Upper lobe of left lung (tissue), 6 donors: ENCODE data around the gene CEACAM20. TPM values are rescaled to one million over a fixed set of nuclear protein-coding genes. Genes with fewer than 3 reads are reported as not detected.

Experiments used
- ATAC-seq, 2 donors: fragments of 200-7000 bp; cut with Tn5 transposase; one replicate each; pipeline ENCODE4 v1.9.1; 2022; ENCODE audit warnings: mild to moderate bottlenecking in 2 of 2, moderate library complexity in 2 of 2; ENCODE audit not compliant: low FRiP score in 2 of 2
- DNase-seq, 2 donors: peaks; one replicate each; pipeline ENCODE4 v3.0.0-alpha.2; 2019 to 2020
- H3K27ac ChIP-seq, 4 donors: fragments of 200-600 bp; sonication (generic); one replicate each; pipeline ENCODE4 v1.5.1; 2016 to 2019
- H3K27me3 ChIP-seq, 4 donors: fragments of 200-600 bp; sonication (generic); one replicate each; pipeline ENCODE4 v1.5.1; 2017 to 2019
- H3K36me3 ChIP-seq, 4 donors: fragments of 200-600 bp; sonication (generic); one replicate each; pipeline ENCODE4 v1.5.1; 2016 to 2019
- H3K4me1 ChIP-seq, 4 donors: fragments of 200-600 bp; sonication (generic); one replicate each; pipeline ENCODE4 v1.5.1; 2018 to 2019
- H3K4me3 ChIP-seq, 4 donors: fragments of 200-600 bp; sonication (generic); one replicate each; pipeline ENCODE4 v1.5.1; 2017 to 2019; ENCODE audit warnings: mild to moderate bottlenecking in 2 of 4, moderate library complexity in 1 of 4
- H3K9me3 ChIP-seq, 4 donors: fragments of 200-600 bp; sonication (generic); one replicate each; pipeline ENCODE4 v1.5.1; 2018 to 2019
- CTCF ChIP-seq, 6 experiments: fragments of 450-650 bp in 4 of 6; fragments of 200-600 bp in 2 of 6; sonication (generic) in 2 of 6; IDR thresholded peaks; one replicate each; pipeline ENCODE4 v1.5.1; 2016 to 2019; ENCODE audit warnings: antibody characterized with exemption in 6 of 6
- EP300 ChIP-seq, 4 donors: sonication (generic); formaldehyde crosslinking; IDR thresholded peaks; one replicate each; pipeline ENCODE4 v1.5.1; 2017; ENCODE audit warnings: antibody characterized with exemption in 4 of 4, control low read depth in 2 of 4
- POLR2A ChIP-seq, 4 donors: fragments of 450-650 bp; IDR thresholded peaks; one replicate each; pipeline ENCODE4 v1.5.1; 2016 to 2017; ENCODE audit warnings: antibody characterized with exemption in 4 of 4, mild to moderate bottlenecking in 2 of 4
- POLR2AphosphoS5 ChIP-seq, 2 donors: sonication (generic); formaldehyde crosslinking; IDR thresholded peaks; one replicate each; pipeline ENCODE4 v1.5.1; 2017; ENCODE audit warnings: antibody characterized with exemption in 2 of 2
- WGBS, 2 donors: methylation state at CpG; one replicate each; pipeline ENCODE4 v1.1.5; 2017 to 2018; 5-methylcytosine and 5-hydroxymethylcytosine counted together
- total RNA-seq, 6 donors: library from RNA; depleted of rRNA in 4 of 6; stranded (reverse); fragments of >200 nt in 4 of 6; gene quantifications; one replicate each; pipeline versions ENCODE4 v1.1.0 to v1.2.1, GENCODE V29; 2016 to 2021
- donor health status: DM: no; HTN: no; CAD: no; lungs with moderate emphysema.
- donor health status: DM: no; HTN: yes; CAD: no; lungs with severe emphysema.

Gene CEACAM20
- total RNA-seq, 6 donors from 2014 or later, result not detected

DNA sequence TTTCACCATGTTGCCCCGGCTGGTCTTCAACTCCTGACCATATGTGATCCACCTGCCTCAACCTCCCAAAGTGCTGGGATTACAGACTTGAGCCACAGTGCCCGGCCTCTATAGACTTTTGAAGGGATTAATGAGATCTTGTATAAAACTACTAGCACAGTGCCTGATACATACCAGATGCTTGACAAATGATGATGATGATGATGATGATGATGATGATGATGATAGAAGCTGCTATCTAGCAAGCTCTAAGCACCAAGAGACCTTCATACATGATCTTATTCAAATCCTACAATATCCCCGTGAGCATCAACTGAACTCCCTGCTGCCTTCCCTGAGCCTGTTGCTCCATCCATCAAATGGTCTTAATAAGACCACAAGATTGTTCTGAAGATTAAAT is 14.4 kb downstream of the CEACAM20 start:
- ATAC-seq (no peak), DNase-seq (no peak)
- Histone ChIP-seq H3K4me1 (no peaks in the 10 kb centered on the region), H3K27me3 (no peaks in the 10 kb centered on the region), H3K4me3 (no peak overlapping the region), H3K36me3 (no peaks in the 10 kb centered on the region), H3K27ac (no peak overlapping the region), H3K9me3 (no peaks in the 10 kb centered on the region)
- TF ChIP-seq CTCF (IDR thresholded peaks at IDR 0.05), result no peak
- no peak for TF ChIP-seq POLR2AphosphoS5 (IDR thresholded peaks at IDR 0.05)
- no peak for TF ChIP-seq EP300 (IDR thresholded peaks at IDR 0.05)
- no peak for TF ChIP-seq POLR2A (IDR thresholded peaks at IDR 0.05)
- 80 to 86% methylated on average over 3 of the region's 3 CpGs for WGBS, 2 donors

DNA sequence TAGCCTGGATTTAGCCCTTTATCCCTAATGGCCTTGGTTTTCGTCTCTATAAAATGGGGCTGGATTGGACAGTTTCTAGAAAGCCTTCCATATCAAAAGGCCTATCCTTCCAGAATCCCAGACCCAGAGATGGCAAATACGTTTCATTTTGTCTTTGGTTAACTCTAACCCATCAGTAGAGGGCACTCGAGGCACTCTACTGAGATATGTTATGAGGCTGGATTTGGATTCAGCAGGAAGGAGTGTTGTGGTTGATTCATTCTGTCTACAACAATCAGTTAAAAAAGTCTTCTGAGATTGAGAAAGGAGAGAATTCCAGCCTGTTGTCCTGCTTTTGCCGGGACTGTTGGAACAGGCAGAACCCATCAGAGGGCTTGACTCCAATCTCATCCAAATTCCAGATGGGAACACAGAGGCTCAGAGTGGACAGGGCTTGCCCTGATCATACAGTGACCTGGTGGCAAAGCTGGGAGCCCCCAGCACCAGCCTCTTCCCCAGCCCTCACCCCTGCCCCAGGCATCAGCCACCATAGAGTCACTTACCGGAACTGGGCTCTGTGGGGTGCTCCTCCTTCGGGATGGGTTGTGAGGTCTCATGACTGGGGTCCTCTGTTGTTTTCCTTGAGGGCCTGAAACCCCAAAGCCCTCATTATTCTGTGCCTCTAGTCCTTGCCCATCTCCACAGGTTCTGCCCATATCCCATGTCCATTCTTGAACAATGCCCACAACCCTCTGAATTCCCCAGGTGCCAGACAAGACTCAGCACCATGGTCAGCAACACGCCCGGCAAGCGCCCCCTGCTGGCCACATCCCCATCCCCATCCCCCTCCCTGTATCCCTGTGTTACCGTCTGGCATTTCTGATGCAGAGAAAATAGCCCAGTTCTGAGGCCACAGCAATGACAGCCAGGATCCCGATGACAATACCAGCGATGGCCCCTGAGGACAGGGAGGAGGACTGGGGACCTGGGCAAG is 16.9 kb downstream of the CEACAM20 start:
- Histone ChIP-seq H3K27me3 (no peaks in the 10 kb centered on the region), H3K9me3 (no peaks in the 10 kb centered on the region), H3K4me1 (no peaks in the 10 kb centered on the region), H3K4me3 (no peak overlapping the region), H3K27ac (no peak overlapping the region), H3K36me3 (no peaks in the 10 kb centered on the region)
- TF ChIP-seq POLR2AphosphoS5 (IDR thresholded peaks at IDR 0.05) (no peak), CTCF (IDR thresholded peaks at IDR 0.05) (peak in 1 of 6 experiments; percentile 17), EP300 (IDR thresholded peaks at IDR 0.05) (no peak)
- WGBS, 2 donors, result 33 to 38% methylated on average over 12 of the region's 12 CpGs
- DNase-seq, result peak in 1 of 2 donors; percentile 67
- no peak for ATAC-seq

- Histone ChIP-seq H3K27ac (no peak overlapping the region), H3K36me3 (no peaks in the 10 kb centered on the region), H3K4me1 (no peaks in the 10 kb centered on the region), H3K9me3 (peaks cover 0 to 5% (median 1%) of the 10 kb centered on the region in 4 donors), H3K27me3 (no peaks in the 10 kb centered on the region), H3K4me3 (no peak overlapping the region)
- no peak for TF ChIP-seq POLR2A (IDR thresholded peaks at IDR 0.05)
- no peak for TF ChIP-seq POLR2AphosphoS5 (IDR thresholded peaks at IDR 0.05)
- no peak for TF ChIP-seq CTCF (IDR thresholded peaks at IDR 0.05)
- no peak for TF ChIP-seq EP300 (IDR thresholded peaks at IDR 0.05)
- ATAC-seq, result no peak
- no peak for DNase-seq
Observed at GRCh38 chr19:44509478-44509877, 20.0 kb downstream of the CEACAM20 start.

DNA sequence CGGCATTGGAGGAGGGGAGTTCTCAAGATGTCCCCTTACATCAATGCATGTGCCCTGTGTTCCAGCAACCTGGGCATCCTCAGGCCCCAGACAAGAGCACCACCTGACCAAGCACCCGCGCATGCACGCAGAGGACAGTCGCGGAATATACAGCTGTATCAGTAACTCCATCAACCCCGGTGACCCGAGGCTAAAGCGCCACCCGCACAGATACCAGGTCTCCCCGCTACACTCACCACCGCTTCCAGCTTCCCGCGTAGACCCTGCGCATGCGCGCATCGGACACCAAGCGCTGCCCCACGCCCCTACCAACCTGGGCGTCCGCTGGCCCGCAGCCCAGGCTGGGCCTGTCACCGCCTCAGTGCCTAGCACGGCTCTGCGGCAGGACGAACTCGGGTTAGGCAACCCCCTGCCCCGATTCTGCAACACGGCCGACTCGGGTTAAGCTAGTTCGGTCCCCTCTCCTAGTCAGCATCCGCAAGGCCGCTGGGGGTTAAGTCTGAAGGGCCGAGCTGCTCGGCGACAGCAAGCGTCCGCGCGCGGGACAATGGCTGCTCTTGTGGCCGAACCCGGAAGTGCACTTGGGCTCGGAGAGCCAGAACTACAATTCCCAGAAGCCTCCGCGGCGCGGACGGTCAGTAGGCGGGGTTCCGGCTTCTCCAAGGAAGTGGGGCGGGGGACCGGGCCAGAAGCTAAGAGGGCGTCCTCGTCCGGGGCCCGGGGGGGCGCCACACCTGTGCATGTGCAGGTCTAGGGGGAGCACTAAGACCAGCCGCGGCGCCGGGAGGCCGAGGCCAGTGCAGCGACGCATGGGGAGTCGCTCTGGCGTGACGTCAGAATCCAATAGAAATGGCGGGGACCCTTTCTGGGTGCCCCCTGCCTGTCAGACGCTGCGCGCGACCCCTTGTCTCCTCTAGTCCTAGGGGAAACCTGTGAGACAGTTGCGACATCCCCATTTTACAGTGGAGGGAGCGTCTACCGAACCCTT is 29.2 kb downstream of the CEACAM20 start, which contains the start of gene ZNF180:
Gene ZNF180 (minus strand): TSS at position 561 of the 988 bp plus-strand sequence. CDS start 3,188 bp downstream, outside the sequence.
- Histone ChIP-seq H3K27ac (peak within 1 kb of the TSS; percentile 82 to 92 (median 88)), H3K4me3 (peak within 1 kb of the TSS; percentile 62 to 94 (median 69)), H3K9me3 (peaks cover 21 to 41% (median 35%) of the 10 kb centered on the region in 4 donors), H3K36me3 (peaks cover 4 to 27% (median 25%) of the 10 kb centered on the region in 4 donors), H3K4me1 (peaks cover 8 to 21% (median 17%) of the 10 kb centered on the region in 4 donors), H3K27me3 (no peaks in the 10 kb centered on the region)
- WGBS, 2 donors, result 0 to 1% methylated on average over 20 to 59 of the region's 78 CpGs
- ATAC-seq (peak; percentile 97 to 99), DNase-seq (peak; percentile 96)
- TF ChIP-seq POLR2A (IDR thresholded peaks at IDR 0.05), result peak in 2 of 4 donors; percentile 77 to 89
- no peak for TF ChIP-seq EP300 (IDR thresholded peaks at IDR 0.05)
- TF ChIP-seq POLR2AphosphoS5 (IDR thresholded peaks at IDR 0.05), result peak; percentile 84 to 93
- peak; percentile 33 to 94 (median 86) for TF ChIP-seq CTCF (IDR thresholded peaks at IDR 0.05)
